Ishikawa (cell line): ENCODE data around the gene EEIG1.

ENCODE experiments used
- CEBPB ChIP-seq: IDR thresholded peaks from 2 replicates; pipeline ENCODE4 v1.6.1; 2012
- CREB1 ChIP-seq: IDR thresholded peaks from 2 replicates; pipeline ENCODE4 v1.6.1; 2012; ENCODE audit warnings: low read depth
- EGR1 ChIP-seq: IDR thresholded peaks from 2 replicates; pipeline ENCODE4 v1.6.1; 2012
- EP300 ChIP-seq: IDR thresholded peaks from 2 replicates; pipeline ENCODE4 v1.6.1; 2012; ENCODE audit warnings: borderline replicate concordance
- FOXM1 ChIP-seq: IDR thresholded peaks from 2 replicates; pipeline ENCODE4 v1.6.1; 2012; ENCODE audit warnings: low read depth, borderline replicate concordance
- MAX ChIP-seq: IDR thresholded peaks from 2 replicates; pipeline ENCODE4 v1.6.1; 2012
- NFIC ChIP-seq: IDR thresholded peaks from 2 replicates; pipeline ENCODE4 v1.6.1; 2012
- RAD21 ChIP-seq: IDR thresholded peaks from 2 replicates; pipeline ENCODE4 v1.6.1; 2012; ENCODE audit warnings: low read depth
- REST ChIP-seq: IDR thresholded peaks from 2 replicates; pipeline ENCODE4 v1.6.1; 2012; ENCODE audit warnings: low read depth, mild to moderate bottlenecking
- TAF1 ChIP-seq: IDR thresholded peaks from 2 replicates; pipeline ENCODE4 v1.6.1; 2012; ENCODE audit warnings: low read depth, mild to moderate bottlenecking
- TCF12 ChIP-seq: IDR thresholded peaks from 2 replicates; pipeline ENCODE4 v1.6.1; 2012; ENCODE audit warnings: low read depth
- TEAD4 ChIP-seq: IDR thresholded peaks from 2 replicates; pipeline ENCODE4 v1.6.1; 2012
- USF1 ChIP-seq: IDR thresholded peaks from 2 replicates; pipeline ENCODE4 v1.6.1; 2012
- YY1 ChIP-seq: IDR thresholded peaks from 2 replicates; pipeline ENCODE4 v1.6.1; 2012; ENCODE audit warnings: low read depth
- ZBTB7A ChIP-seq: IDR thresholded peaks from 2 replicates; pipeline ENCODE4 v1.6.1; 2012; ENCODE audit warnings: low read depth

Gene EEIG1

GRCh38 chr9:127945942-127946341 is 34.8 kb downstream of the EEIG1 start:
- no peak for TF ChIP-seq CREB1
- no peak for TF ChIP-seq ZBTB7A
- TF ChIP-seq CEBPB = no peak
- no peak for TF ChIP-seq FOXM1
- no peak for TF ChIP-seq USF1
- no peak for TF ChIP-seq EGR1
- no peak for TF ChIP-seq RAD21
- TF ChIP-seq TAF1 = no peak
- TF ChIP-seq TCF12 = no peak
- TF ChIP-seq TEAD4 = no peak
- TF ChIP-seq NFIC = no peak
- TF ChIP-seq MAX = no peak
- TF ChIP-seq REST = no peak
- TF ChIP-seq EP300 = no peak
- TF ChIP-seq YY1 = no peak

- TF ChIP-seq TCF12 = no peak
- TF ChIP-seq EGR1 = no peak
- no peak for TF ChIP-seq USF1
- no peak for TF ChIP-seq CEBPB
- TF ChIP-seq CREB1 = no peak
- TF ChIP-seq FOXM1 = no peak
Observed at GRCh38 chr9:127945338-127945737, 35.5 kb downstream of the EEIG1 start.

GRCh38 chr9:127944586-127945218 is 36.1 kb downstream of the EEIG1 start:
- TF ChIP-seq USF1 (no peak), REST (no peak), RAD21 (no peak), CEBPB (no peak), EP300 (no peak), CREB1 (no peak), ZBTB7A (no peak)

GRCh38 chr9:127943731-127944144 is 37.1 kb downstream of the EEIG1 start:
- TF ChIP-seq MAX = no peak
- 0 out of 2 replicates have a peak, but pooled peaks have one; percentile 29 for TF ChIP-seq ZBTB7A
- TF ChIP-seq RAD21 = peak; percentile 94
- no peak for TF ChIP-seq NFIC
- TF ChIP-seq CREB1 = no peak
- TF ChIP-seq EGR1 = no peak

GRCh38 chr9:127943011-127943662 is 37.7 kb downstream of the EEIG1 start:
- no peak for TF ChIP-seq YY1
- no peak for TF ChIP-seq FOXM1
- no peak for TF ChIP-seq REST
- TF ChIP-seq EGR1 = no peak
- TF ChIP-seq TCF12 = no peak
- TF ChIP-seq CEBPB = no peak
- TF ChIP-seq CREB1 = no peak
- TF ChIP-seq MAX = no peak
- no peak; the same call in 1 of the 2 replicates for TF ChIP-seq ZBTB7A
- TF ChIP-seq USF1 = no peak
- no peak for TF ChIP-seq TAF1
